Measurements from ENCODE around the gene PTPRN2.

Gene PTPRN2

DNA sequence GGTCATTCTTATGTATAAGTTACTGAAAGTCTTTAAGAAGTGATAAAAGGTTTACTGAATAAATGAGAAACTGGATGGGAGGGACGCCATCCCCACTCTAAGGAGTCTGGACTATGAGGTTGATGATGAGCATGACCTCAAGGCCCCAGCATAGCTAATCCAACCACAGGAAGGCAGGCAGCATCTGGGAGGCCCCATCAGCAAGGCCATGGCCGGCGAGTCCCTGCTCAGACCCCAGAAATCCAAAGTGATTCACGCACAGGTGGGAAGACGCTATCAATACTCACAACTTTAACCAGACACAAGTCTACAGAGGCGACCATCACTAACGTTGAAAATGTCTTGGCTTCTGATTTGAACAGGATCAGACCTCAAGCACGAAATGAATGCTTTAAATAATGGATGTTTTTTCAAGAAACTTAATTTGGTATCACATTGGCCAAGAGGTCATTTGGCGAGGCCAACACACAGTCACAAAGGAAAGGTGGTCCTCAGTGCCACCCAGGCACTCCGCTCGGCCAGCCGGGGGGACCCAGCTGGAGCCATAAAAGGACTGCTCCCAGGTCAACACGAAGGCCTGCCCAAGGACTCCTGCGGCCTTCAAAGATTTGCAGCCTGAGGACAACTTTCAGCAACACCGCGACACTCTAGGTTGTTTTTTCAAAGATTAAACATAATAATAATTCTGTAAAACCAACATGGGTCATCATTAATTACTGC lies 228.5 kb downstream of the PTPRN2 start:
- no peak overlapping the region for H3K27ac ChIP-seq
- no peak for TF ChIP-seq ZFX (IDR thresholded peaks at IDR 0.05; ENCODE audit: borderline replicate concordance)

DNA sequence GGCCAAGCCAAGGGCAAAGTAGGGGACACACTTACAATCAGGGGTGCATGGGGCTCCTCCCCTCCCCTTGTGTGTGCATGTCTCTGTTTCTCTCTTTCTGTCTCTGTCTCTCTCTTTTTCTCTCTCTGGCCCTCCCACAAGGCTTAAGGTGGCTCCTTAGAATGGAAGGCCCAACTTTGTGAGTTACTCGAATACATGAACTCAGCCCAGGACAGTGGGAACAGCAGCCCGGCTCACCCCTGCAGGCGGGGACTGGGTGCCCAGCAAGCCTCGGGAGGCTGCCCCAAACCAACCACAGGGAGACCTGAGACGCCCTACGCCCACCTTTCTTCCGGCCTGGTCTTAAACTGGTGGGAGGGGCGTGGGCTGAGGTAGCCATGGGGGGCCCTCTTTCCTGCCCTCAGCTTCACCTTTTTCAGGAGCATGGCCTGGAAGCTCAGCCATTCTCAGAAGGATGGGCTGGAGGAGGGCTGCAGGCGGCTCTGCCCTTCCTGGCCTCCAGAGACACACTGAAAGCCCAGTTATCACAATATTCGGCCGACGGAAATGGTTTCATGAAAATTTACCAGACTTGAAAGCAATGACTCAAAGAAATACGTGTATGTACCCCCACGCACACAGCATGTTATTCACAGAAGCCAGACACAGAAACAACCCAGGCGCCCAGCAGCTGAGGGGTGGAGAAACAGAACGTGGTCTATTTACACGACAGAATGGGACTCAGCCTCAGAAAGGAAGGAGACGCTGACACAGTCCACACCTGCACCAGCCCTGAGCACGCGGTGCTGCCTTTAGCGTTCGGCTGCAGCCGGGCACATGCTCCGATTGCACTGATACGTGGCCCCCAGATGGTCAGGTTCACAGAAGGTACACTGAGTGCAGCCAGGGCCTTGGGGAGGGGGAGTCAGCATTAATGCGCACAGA lies 229.5 kb downstream of the PTPRN2 start:
- TF ChIP-seq, protein P1, sequence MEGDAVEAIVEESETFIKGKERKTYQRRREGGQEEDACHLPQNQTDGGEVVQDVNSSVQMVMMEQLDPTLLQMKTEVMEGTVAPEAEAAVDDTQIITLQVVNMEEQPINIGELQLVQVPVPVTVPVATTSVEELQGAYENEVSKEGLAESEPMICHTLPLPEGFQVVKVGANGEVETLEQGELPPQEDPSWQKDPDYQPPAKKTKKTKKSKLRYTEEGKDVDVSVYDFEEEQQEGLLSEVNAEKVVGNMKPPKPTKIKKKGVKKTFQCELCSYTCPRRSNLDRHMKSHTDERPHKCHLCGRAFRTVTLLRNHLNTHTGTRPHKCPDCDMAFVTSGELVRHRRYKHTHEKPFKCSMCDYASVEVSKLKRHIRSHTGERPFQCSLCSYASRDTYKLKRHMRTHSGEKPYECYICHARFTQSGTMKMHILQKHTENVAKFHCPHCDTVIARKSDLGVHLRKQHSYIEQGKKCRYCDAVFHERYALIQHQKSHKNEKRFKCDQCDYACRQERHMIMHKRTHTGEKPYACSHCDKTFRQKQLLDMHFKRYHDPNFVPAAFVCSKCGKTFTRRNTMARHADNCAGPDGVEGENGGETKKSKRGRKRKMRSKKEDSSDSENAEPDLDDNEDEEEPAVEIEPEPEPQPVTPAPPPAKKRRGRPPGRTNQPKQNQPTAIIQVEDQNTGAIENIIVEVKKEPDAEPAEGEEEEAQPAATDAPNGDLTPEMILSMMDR (IDR thresholded peaks at IDR 0.05), result no peak
- no peak for TF ChIP-seq ZFX (IDR thresholded peaks at IDR 0.05; ENCODE audit: borderline replicate concordance)
- no peak overlapping the region for H3K27ac ChIP-seq

DNA sequence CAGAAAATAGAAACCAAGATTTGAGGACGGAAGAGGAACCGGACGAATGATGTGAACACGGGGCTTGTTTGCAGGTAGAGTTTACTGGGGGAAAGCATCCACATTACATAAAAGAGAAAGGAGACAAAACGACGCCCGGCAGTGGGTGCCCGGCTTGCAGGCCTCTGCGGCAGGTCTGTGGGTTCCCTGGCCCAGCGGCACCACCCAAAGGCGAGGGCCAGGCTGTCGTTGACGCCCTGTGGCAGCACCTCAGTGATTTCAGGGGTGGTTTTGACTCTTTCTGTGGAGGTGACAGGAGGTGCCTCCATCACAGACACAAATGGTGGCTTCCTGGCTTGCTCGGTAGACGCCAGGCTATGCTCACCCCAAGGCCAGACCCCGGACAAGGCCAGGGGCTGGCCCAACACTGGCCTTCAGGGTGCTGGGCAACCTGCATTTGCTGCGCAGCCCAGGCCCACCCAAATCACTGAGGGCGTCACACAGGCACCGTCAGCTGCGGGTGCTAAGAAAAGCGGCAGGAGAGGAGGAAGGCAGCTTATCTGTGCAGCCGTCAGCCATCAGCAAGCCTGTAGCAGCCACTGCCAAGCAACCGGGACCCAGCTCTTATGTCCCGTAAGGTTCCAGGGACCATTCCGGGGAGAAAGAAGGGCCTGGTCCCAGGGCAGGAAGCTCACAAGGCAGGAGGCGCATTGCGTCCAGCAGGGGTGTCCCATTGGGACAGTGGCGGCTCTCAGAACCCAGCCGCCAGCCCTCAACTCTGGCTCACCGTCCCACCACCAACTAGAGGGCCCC lies 230.3 kb downstream of the PTPRN2 start:
- no peak for TF ChIP-seq ZFX (IDR thresholded peaks at IDR 0.05; ENCODE audit: borderline replicate concordance)
- TF ChIP-seq, protein P1 (IDR thresholded peaks at IDR 0.05), result no peak
- no peak overlapping the region for H3K27ac ChIP-seq

DNA sequence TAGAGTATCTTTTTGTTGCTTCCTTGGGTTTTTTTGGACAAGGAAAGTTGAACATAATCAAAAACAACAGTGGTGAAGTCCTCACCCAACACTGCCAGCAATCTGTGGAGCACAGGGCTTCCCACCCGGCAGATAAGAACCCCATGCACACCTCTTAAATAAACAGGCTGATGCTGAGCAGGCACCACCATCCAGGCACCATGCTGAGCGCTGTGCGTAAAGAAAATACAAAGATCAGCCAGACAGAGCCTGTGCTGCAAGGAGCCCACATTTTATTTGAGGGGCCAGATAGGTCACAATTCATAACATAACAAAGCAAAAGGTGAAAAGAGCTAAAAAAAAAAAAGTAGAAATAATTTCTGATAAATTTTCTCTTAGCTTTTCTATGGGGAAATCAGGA lies 231.2 kb downstream of the PTPRN2 start:
- TF ChIP-seq, protein P1 (IDR thresholded peaks at IDR 0.05), result no peak
- TF ChIP-seq ZFX (IDR thresholded peaks at IDR 0.05; ENCODE audit: borderline replicate concordance), result no peak

DNA sequence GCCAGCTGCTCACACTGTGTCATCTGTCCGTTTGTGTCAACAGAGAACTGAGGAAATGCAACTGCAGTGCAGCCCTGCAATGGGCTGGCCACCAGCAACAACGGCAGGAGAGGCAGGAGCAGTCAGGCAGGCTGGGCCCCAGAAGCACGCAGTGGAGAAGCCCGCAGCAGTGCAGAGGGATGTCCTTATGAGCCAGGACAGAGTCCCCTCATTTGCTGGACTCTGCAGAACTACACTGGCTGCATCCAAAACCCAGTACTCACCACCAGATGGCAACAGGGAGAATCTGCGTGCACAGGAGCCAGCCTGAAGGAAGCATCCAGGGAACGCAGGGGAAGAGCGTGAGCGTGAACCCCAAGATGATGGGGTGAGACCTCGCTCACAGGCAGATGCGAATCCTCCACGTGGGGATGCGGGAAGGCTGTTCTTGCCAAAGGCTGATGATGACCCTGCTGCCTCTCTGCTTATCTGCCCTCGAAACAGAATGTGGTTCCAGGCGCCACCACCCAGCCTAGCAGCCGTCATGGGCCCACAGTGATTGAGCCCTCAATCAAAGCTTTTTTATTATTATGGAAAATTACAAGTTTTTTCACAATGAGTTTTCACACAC lies 232.1 kb downstream of the PTPRN2 start:
- TF ChIP-seq ZFX (IDR thresholded peaks at IDR 0.05; ENCODE audit: borderline replicate concordance), result no peak
- TF ChIP-seq, protein P1 (IDR thresholded peaks at IDR 0.05), result peak; percentile 44
- no peak overlapping the region for H3K27ac ChIP-seq

More for the DNA sequence above, 231.2 kb downstream of the PTPRN2 start:
- H3K27ac ChIP-seq, result no peak overlapping the region

- TF ChIP-seq, protein P1 (IDR thresholded peaks at IDR 0.05), result no peak
- no peak for TF ChIP-seq ZFX (IDR thresholded peaks at IDR 0.05; ENCODE audit: borderline replicate concordance)
- H3K27ac ChIP-seq, result no peak overlapping the region
These were observed 232.8 kb downstream of the PTPRN2 start for GRCh38 chr7:158354861-158355260.
